HCT116 (cell line): Measurements from ENCODE around the gene ALOX5AP. TPM values are rescaled to one million over a fixed set of nuclear protein-coding genes. Genes with fewer than 3 reads are reported as not detected.

Source experiments
- ATAC-seq: fragments of 200-7000 bp; cut with Tn5 transposase; 2 replicates; pipeline ENCODE4 v1.9.1; 2020; ENCODE audit warnings: mild to moderate bottlenecking, moderate library complexity
- BruUV-seq: library from RNA; stranded (reverse); fragments of 400-500 nt; replicated peaks from 2 replicates; lab custom pipeline; 2021; lab: Mats Ljungman, UMichigan
- CTCF ChIA-PET: fragments of 300-600 bp; sonication (Branson Sonifier 250); formaldehyde crosslinking; loops from one replicate; lab custom pipeline; 2021; ENCODE audit warnings: antibody characterized with exemption; lab: Charles Lee
- POLR2A ChIA-PET: fragments of 300-600, 350-600 bp; sonication (Branson Sonifier 250); formaldehyde crosslinking; loops from one replicate; lab custom pipeline; 2021; ENCODE audit warnings: antibody characterized with exemption; lab: Charles Lee
- RAD21 ChIA-PET, 2 experiments: fragments of 300-600 bp; sonication (Branson Sonifier 250); formaldehyde crosslinking; loops; one replicate each; lab custom pipeline; 2023; ENCODE audit warnings: low total read pairs in 2 of 2; ENCODE audit not compliant: uncharacterized antibody in 2 of 2, unreplicated experiment in 2 of 2, low non-redundant PET in 1 of 2; lab: Charles Lee
- DNase-seq: peaks from one replicate; pipeline ENCODE4 v3.0.0-alpha.2; 2010; ENCODE audit warnings: low read depth, low spot score
- H2AFZ ChIP-seq: fragments of 200-600 bp; shearing (Covaris generic), sonication (generic); 2 replicates; pipeline ENCODE4 v1.6.1; 2017; ENCODE audit warnings: low read depth, mixed run types, mixed read lengths, antibody characterized with exemption, low read length; ENCODE audit not compliant: poor library complexity, severe bottlenecking
- H3K27ac ChIP-seq: 2 replicates; pipeline ENCODE4 v1.5.1; 2012; ENCODE audit warnings: low read depth, low read length
- H3K27me3 ChIP-seq: fragments of 200-600 bp; sonication (generic); 2 replicates; pipeline ENCODE4 v1.6.1; 2016; ENCODE audit warnings: mixed run types, low read length, mixed read lengths; ENCODE audit not compliant: insufficient read depth
- H3K36me3 ChIP-seq, 2 experiments: fragments of 200-500 bp in 1 of 2; fragments of 200-600 bp in 1 of 2; sonication (Bioruptor generic) in 1 of 2; sonication (generic) in 1 of 2; 2 replicates each; pipeline versions ENCODE4 v1.5.1 to v1.6.1; 2014 to 2016; ENCODE audit warnings: low read length in 2 of 2, inconsistent platforms in 1 of 2, mixed read lengths in 1 of 2, mixed run types in 1 of 2; ENCODE audit not compliant: insufficient read depth in 2 of 2, control insufficient read depth in 1 of 2
- H3K4me1 ChIP-seq, 2 experiments: fragments of 200-600 bp in 1 of 2; sonication (generic) in 1 of 2; 2 replicates each; pipeline versions ENCODE4 v1.5.1 to v1.6.1; 2012 to 2017; ENCODE audit warnings: low read length in 2 of 2, inconsistent platforms in 1 of 2, mild to moderate bottlenecking in 1 of 2, mixed read lengths in 1 of 2, mixed run types in 1 of 2, moderate library complexity in 1 of 2; ENCODE audit not compliant: insufficient read depth in 2 of 2, control insufficient read depth in 1 of 2
- H3K4me2 ChIP-seq: fragments of 200-600 bp; sonication (generic); 2 replicates; pipeline ENCODE4 v1.6.1; 2017; ENCODE audit warnings: mixed run types, low read length, mixed read lengths
- H3K4me3 ChIP-seq, 2 experiments: fragments of 200-600 bp in 1 of 2; sonication (generic) in 1 of 2; replicated peaks in 1 of 2; 2 replicates each; pipeline ENCODE4 v1.5.1; 2011 to 2016; ENCODE audit warnings: low read length in 2 of 2, control low read depth in 1 of 2, low read depth in 1 of 2, mild to moderate bottlenecking in 1 of 2, mixed read lengths in 1 of 2, mixed run types in 1 of 2
- H3K79me2 ChIP-seq: fragments of 200-600 bp; sonication (generic); 2 replicates; pipeline ENCODE4 v1.6.1; 2017; ENCODE audit warnings: mild to moderate bottlenecking, mixed run types, low read length, moderate library complexity, mixed read lengths; ENCODE audit not compliant: insufficient read depth
- H3K9ac ChIP-seq: fragments of 200-600 bp; sonication (generic); 2 replicates; pipeline ENCODE4 v1.6.1; 2016; ENCODE audit warnings: low read length, mixed read lengths
- H3K9me2 ChIP-seq: fragments of 200-600 bp; sonication (generic), shearing (Covaris generic); 2 replicates; pipeline ENCODE4 v1.6.1; 2017; ENCODE audit warnings: mixed run types, mild to moderate bottlenecking, moderate library complexity; ENCODE audit not compliant: insufficient read depth
- H3K9me3 ChIP-seq, 2 experiments: fragments of 200-500 bp in 1 of 2; fragments of 200-600 bp in 1 of 2; sonication (Bioruptor generic) in 1 of 2; sonication (generic) in 1 of 2; 2 replicates each; pipeline ENCODE4 v1.6.1; 2014 to 2017; ENCODE audit warnings: low read length in 2 of 2, mixed read lengths in 2 of 2, inconsistent platforms in 1 of 2, low read depth in 1 of 2, mild to moderate bottlenecking in 1 of 2, mixed run types in 1 of 2, moderate library complexity in 1 of 2; ENCODE audit not compliant: control insufficient read depth in 1 of 2, insufficient read depth in 1 of 2
- H4K20me1 ChIP-seq: fragments of 200-600 bp; sonication (generic), shearing (Covaris generic); 2 replicates; pipeline ENCODE4 v1.6.1; 2017; ENCODE audit warnings: mixed run types, mild to moderate bottlenecking, moderate library complexity; ENCODE audit not compliant: insufficient read depth
- ATF3 ChIP-seq: IDR thresholded peaks from 2 replicates; pipeline ENCODE4 v1.6.1; 2012
- CBX3 ChIP-seq: IDR thresholded peaks from 2 replicates; pipeline ENCODE4 v1.6.1; 2012; ENCODE audit warnings: low read depth
- CEBPB ChIP-seq: IDR thresholded peaks from 2 replicates; pipeline ENCODE4 v1.6.1; 2012; ENCODE audit warnings: low read depth
- CTCF ChIP-seq, 3 experiments: fragments of 200-600 bp in 1 of 3; sonication (generic) in 1 of 3; IDR thresholded peaks in 2 of 3; conservative IDR thresholded peaks in 1 of 3; 2 replicates each; pipeline ENCODE4 v1.5.1; 2012 to 2017; ENCODE audit warnings: low read depth in 2 of 3, low read length in 2 of 3, antibody characterized with exemption in 1 of 3, borderline replicate concordance in 1 of 3, control low read depth in 1 of 3, mild to moderate bottlenecking in 1 of 3, mixed read lengths in 1 of 3, mixed run types in 1 of 3, moderate library complexity in 1 of 3; ENCODE audit not compliant: insufficient read depth in 1 of 3
- EGR1 ChIP-seq: IDR thresholded peaks from 2 replicates; pipeline ENCODE4 v1.6.1; 2012; ENCODE audit warnings: low read depth
- EZH2 ChIP-seq: fragments of 200-600 bp; sonication (generic); IDR thresholded peaks from 2 replicates; pipeline ENCODE4 v1.6.1; 2017; ENCODE audit warnings: antibody characterized with exemption, mixed run types
- EZH2phosphoT487 ChIP-seq: fragments of 200-600 bp; IDR thresholded peaks from 2 replicates; pipeline ENCODE4 v1.6.1; 2018; ENCODE audit warnings: antibody characterized with exemption, borderline replicate concordance
- FOSL1 ChIP-seq: IDR thresholded peaks from 2 replicates; pipeline ENCODE4 v1.6.1; 2012; ENCODE audit warnings: low read depth
- JUND ChIP-seq: IDR thresholded peaks from 2 replicates; pipeline ENCODE4 v1.6.1; 2012
- POLR2A ChIP-seq: IDR thresholded peaks from 2 replicates; pipeline ENCODE4 v1.7.0; 2011; ENCODE audit warnings: borderline replicate concordance; ENCODE audit not compliant: insufficient read depth, insufficient read length; ENCODE audit errors: extremely low read depth
- RAD21 ChIP-seq: IDR thresholded peaks from 2 replicates; pipeline ENCODE4 v1.6.1; 2012; ENCODE audit warnings: low read depth, mild to moderate bottlenecking
- SIN3A ChIP-seq: IDR thresholded peaks from 2 replicates; pipeline ENCODE4 v1.6.1; 2012; ENCODE audit warnings: low read depth
- SRF ChIP-seq: IDR thresholded peaks from 2 replicates; pipeline ENCODE4 v1.6.1; 2012; ENCODE audit warnings: low read depth
- ZBTB33 ChIP-seq: IDR thresholded peaks from 2 replicates; pipeline ENCODE4 v1.6.1; 2011; ENCODE audit warnings: mild to moderate bottlenecking, low read length, moderate library complexity; ENCODE audit not compliant: insufficient replicate concordance; ENCODE audit errors: extremely low read depth
- ZFX ChIP-seq: fragments of 450-650 bp; IDR thresholded peaks from 2 replicates; pipeline ENCODE4 v1.6.1; 2017
- ZNF274 ChIP-seq: fragments of 200-500 bp; sonication (Bioruptor generic); IDR thresholded peaks from 2 replicates; pipeline ENCODE4 v1.6.1; 2014; ENCODE audit warnings: mild to moderate bottlenecking, low read depth, low read length, inconsistent platforms
- intact Hi-C: fragments of 100-400 bp; cut with micrococcal nuclease; formaldehyde crosslinking; loops from 2 replicates; pipeline ENCODE4 v1.10.0; 2022
- total RNA-seq: library from RNA; stranded (reverse); gene quantifications from one replicate; pipeline ENCODE4 v1.2.1, GENCODE V29; 2021; ENCODE audit not compliant: unreplicated experiment

The ALOX5AP gene
- total RNA-seq, 1 experiment from 2014 or later = not detected

- RAD21 ChIA-PET = no interaction called here
- Histone ChIP-seq H3K4me3 (no peak overlapping the region), H3K9me2 (no peaks in the 10 kb centered on the region), H3K36me3 (no peaks in the 10 kb centered on the region), H2AFZ (no peak overlapping the region), H3K79me2 (no peaks in the 10 kb centered on the region), H3K9ac (no peak overlapping the region), H3K4me2 (no peak overlapping the region), H3K4me1 (no peaks in the 10 kb centered on the region), H3K27ac (no peak overlapping the region), H4K20me1 (no peaks in the 10 kb centered on the region), H3K9me3 (no peaks in the 10 kb centered on the region), H3K27me3 (no peaks in the 10 kb centered on the region)
- DNase-seq (no peak), ATAC-seq (no peak)
- intact Hi-C loops = no loop called here
- POLR2A ChIA-PET = no interaction called here
- TF ChIP-seq FOSL1 (no peak), POLR2A (no peak), CEBPB (no peak), ZBTB33 (no peak), JUND (no peak), RAD21 (no peak)
- CTCF ChIA-PET = no interaction called here
- BruUV-seq = no TSS peak
Measured at GRCh38 chr13:30770929-30771328, 35.6 kb downstream of the ALOX5AP start.

GRCh38 chr13:30773561-30773960 lies 38.2 kb downstream of the ALOX5AP start:
- no peak overlapping the region for H3K4me2 ChIP-seq
- H3K4me1 ChIP-seq = no peaks in the 10 kb centered on the region
- ChIA-PET POLR2A (no interaction called here), RAD21 (no interaction called here)
- ATAC-seq (no peak), DNase-seq (no peak)
- no peak overlapping the region for H2AFZ ChIP-seq
- no peak overlapping the region for H3K27ac ChIP-seq
- H3K4me3 ChIP-seq = no peak overlapping the region
- H3K27me3 ChIP-seq = no peaks in the 10 kb centered on the region
- BruUV-seq = no TSS peak
- no peak overlapping the region for H3K9ac ChIP-seq
- TF ChIP-seq SIN3A (no peak), CTCF (IDR thresholded peaks at IDR 0.05 in 2 of 3, conservative IDR thresholded peaks at IDR 0.05 in 1 of 3; ENCODE audit: borderline replicate concordance in 1 of 3, insufficient read depth in 1 of 3, low read depth in 2 of 3, low read length in 2 of 3) (no peak), CEBPB (no peak), POLR2A (no peak), EZH2phosphoT487 (no peak), EZH2 (no peak), ZBTB33 (no peak), ZNF274 (no peak), EGR1 (no peak), SRF (no peak), JUND (no peak), CBX3 (no peak), ATF3 (no peak), FOSL1 (no peak), ZFX (no peak)
- TF ChIP-seq, all 23 proteins: peak for 0
- H3K9me2 ChIP-seq = no peaks in the 10 kb centered on the region
- no peaks in the 10 kb centered on the region for H4K20me1 ChIP-seq
- no peaks in the 10 kb centered on the region for H3K79me2 ChIP-seq
- H3K36me3 ChIP-seq = no peaks in the 10 kb centered on the region
- CTCF ChIA-PET = no interaction called here
- intact Hi-C loops = no loop called here
- H3K9me3 ChIP-seq = no peaks in the 10 kb centered on the region
